OCI-LY1 (cell line): ENCODE results near the gene NAV2.

Experiments
- H2AFZ ChIP-seq: fragments of 200-600 bp; sonication (generic), shearing (Covaris generic); 2 replicates; pipeline ENCODE4 v1.6.0; 2014; ENCODE audit warnings: antibody characterized with exemption, mild to moderate bottlenecking, low read length
- H3F3A ChIP-seq: fragments of 200-600 bp; sonication (generic), shearing (Covaris generic); 2 replicates; pipeline ENCODE4 v1.6.0; 2014; ENCODE audit warnings: mild to moderate bottlenecking, antibody characterized with exemption, low read length, moderate library complexity; ENCODE audit not compliant: insufficient read depth
- H3K27ac ChIP-seq: fragments of 200-600 bp; sonication (generic); 2 replicates; pipeline ENCODE4 v1.5.1; 2014; ENCODE audit warnings: low read length, mixed run types, mild to moderate bottlenecking, low read depth; ENCODE audit not compliant: poor library complexity, severe bottlenecking
- H3K27me3 ChIP-seq: fragments of 200-600 bp; sonication (generic); 2 replicates; pipeline ENCODE4 v1.6.0; 2014; ENCODE audit warnings: antibody characterized with exemption, mild to moderate bottlenecking, low read length, moderate library complexity; ENCODE audit not compliant: insufficient read depth
- H3K36me3 ChIP-seq: fragments of 200-600 bp; sonication (generic); 2 replicates; pipeline ENCODE4 v1.6.1; 2014; ENCODE audit warnings: mild to moderate bottlenecking, antibody characterized with exemption, low read length, moderate library complexity, mixed read lengths; ENCODE audit not compliant: insufficient read depth
- H3K4me1 ChIP-seq: fragments of 200-600 bp; sonication (generic); 2 replicates; pipeline ENCODE4 v1.5.1; 2014; ENCODE audit warnings: mild to moderate bottlenecking, low read length, moderate library complexity; ENCODE audit not compliant: insufficient read depth, severe bottlenecking
- H3K4me2 ChIP-seq: fragments of 200-600 bp; sonication (generic), shearing (Covaris generic); 2 replicates; pipeline ENCODE4 v1.6.1; 2014; ENCODE audit warnings: low read length
- H3K4me3 ChIP-seq: fragments of 200-600 bp; sonication (generic); 2 replicates; pipeline ENCODE4 v1.5.1; 2014; ENCODE audit warnings: low read length, low read depth, mild to moderate bottlenecking, mixed read lengths; ENCODE audit not compliant: poor library complexity, severe bottlenecking
- H3K79me2 ChIP-seq: fragments of 200-600 bp; shearing (Covaris generic); 2 replicates; pipeline ENCODE4 v1.6.1; 2016; ENCODE audit warnings: mixed run types, low read length, mixed read lengths; ENCODE audit not compliant: insufficient read depth
- H3K9ac ChIP-seq: fragments of 200-600 bp; sonication (generic), shearing (Covaris generic); 2 replicates; pipeline ENCODE4 v1.6.1; 2014; ENCODE audit warnings: mild to moderate bottlenecking, low read length, mixed read lengths
- H3K9me2 ChIP-seq: fragments of 200-600 bp; sonication (generic), shearing (Covaris generic); 2 replicates; pipeline ENCODE4 v1.6.1; 2014; ENCODE audit warnings: low read depth, mild to moderate bottlenecking, low read length, mixed read lengths
- H3K9me3 ChIP-seq: fragments of 200-600 bp; shearing (Covaris generic); 2 replicates; pipeline ENCODE4 v1.6.1; 2014; ENCODE audit warnings: low read length, mixed read lengths
- H4K20me1 ChIP-seq: fragments of 200-600 bp; sonication (generic), shearing (Covaris generic); 2 replicates; pipeline ENCODE4 v1.6.0; 2016; ENCODE audit warnings: mild to moderate bottlenecking, low read length; ENCODE audit not compliant: insufficient read depth
- EZH2 ChIP-seq: fragments of 200-600 bp; sonication (generic), shearing (Covaris generic); IDR thresholded peaks from 2 replicates; pipeline ENCODE4 v1.8.0; 2017; ENCODE audit warnings: borderline replicate concordance, mixed run types, mild to moderate bottlenecking, antibody characterized with exemption, low read length, moderate library complexity, mixed read lengths
- TF ChIP-seq, protein P1 (sequence below): fragments of 200-600 bp; sonication (generic), shearing (Covaris generic); IDR thresholded peaks from 2 replicates; pipeline ENCODE4 v1.5.1; 2017; ENCODE audit warnings: mild to moderate bottlenecking, antibody characterized with exemption, low read length, moderate library complexity, mixed read lengths

The NAV2 gene

DNA sequence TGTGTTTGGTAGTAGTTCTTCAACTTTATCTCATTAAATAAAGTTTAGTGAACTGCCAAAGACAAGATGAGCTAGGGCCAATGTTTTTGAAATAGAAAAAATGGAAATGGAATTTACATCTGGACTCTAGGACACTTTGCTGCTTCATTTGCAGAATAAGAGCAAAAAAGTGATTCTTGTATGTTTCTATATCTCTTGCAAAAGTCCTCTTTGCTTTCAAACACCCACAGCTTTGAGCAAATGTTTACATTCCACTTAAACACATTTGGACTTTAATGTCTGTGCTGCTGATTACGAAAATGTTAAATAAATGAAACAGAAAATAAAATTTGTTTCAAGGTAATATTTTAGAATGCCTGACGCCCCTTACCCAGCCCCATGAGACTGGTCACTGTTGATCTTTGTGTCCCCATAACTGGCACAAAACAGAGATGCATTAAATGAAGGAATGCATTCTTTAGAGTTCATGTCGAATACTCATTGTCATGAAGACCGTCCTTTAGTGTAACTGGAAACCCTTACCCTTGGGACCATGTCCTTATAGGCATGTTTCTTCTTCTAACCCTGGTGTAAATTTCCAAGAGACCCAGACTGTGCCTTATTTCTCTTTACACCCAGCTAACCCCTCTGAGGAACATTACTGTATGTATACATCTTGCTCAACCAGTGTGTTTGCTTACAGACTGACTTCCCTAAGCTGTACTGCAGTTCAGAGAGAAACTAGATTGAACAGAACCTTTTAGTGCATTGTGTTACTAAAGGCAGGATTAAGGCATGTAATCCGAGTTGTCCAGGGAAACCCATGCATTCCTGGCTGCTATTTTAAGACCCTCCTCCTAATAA, 199.7 kb downstream of the NAV2 start:
- H4K20me1 ChIP-seq = no peaks in the 10 kb centered on the region
- H3K4me1 ChIP-seq = no peaks in the 10 kb centered on the region
- 0 out of 2 replicates have a peak, but pooled peaks cover 4% of the 10 kb centered on the region for H3K27me3 ChIP-seq
- H3K9me3 ChIP-seq = no peaks in the 10 kb centered on the region
- TF ChIP-seq, protein P1, sequence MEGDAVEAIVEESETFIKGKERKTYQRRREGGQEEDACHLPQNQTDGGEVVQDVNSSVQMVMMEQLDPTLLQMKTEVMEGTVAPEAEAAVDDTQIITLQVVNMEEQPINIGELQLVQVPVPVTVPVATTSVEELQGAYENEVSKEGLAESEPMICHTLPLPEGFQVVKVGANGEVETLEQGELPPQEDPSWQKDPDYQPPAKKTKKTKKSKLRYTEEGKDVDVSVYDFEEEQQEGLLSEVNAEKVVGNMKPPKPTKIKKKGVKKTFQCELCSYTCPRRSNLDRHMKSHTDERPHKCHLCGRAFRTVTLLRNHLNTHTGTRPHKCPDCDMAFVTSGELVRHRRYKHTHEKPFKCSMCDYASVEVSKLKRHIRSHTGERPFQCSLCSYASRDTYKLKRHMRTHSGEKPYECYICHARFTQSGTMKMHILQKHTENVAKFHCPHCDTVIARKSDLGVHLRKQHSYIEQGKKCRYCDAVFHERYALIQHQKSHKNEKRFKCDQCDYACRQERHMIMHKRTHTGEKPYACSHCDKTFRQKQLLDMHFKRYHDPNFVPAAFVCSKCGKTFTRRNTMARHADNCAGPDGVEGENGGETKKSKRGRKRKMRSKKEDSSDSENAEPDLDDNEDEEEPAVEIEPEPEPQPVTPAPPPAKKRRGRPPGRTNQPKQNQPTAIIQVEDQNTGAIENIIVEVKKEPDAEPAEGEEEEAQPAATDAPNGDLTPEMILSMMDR = no peak
- no peak for TF ChIP-seq EZH2
- no peak overlapping the region for H3K4me2 ChIP-seq
- no peak overlapping the region for H3K27ac ChIP-seq
- no peak overlapping the region for H3K4me3 ChIP-seq
- no peak overlapping the region for H2AFZ ChIP-seq
- H3K9ac ChIP-seq = no peak overlapping the region
- H3K79me2 ChIP-seq = no peaks in the 10 kb centered on the region
- no peaks in the 10 kb centered on the region for H3F3A ChIP-seq
- no peaks in the 10 kb centered on the region for H3K9me2 ChIP-seq
- no peaks in the 10 kb centered on the region for H3K36me3 ChIP-seq

DNA sequence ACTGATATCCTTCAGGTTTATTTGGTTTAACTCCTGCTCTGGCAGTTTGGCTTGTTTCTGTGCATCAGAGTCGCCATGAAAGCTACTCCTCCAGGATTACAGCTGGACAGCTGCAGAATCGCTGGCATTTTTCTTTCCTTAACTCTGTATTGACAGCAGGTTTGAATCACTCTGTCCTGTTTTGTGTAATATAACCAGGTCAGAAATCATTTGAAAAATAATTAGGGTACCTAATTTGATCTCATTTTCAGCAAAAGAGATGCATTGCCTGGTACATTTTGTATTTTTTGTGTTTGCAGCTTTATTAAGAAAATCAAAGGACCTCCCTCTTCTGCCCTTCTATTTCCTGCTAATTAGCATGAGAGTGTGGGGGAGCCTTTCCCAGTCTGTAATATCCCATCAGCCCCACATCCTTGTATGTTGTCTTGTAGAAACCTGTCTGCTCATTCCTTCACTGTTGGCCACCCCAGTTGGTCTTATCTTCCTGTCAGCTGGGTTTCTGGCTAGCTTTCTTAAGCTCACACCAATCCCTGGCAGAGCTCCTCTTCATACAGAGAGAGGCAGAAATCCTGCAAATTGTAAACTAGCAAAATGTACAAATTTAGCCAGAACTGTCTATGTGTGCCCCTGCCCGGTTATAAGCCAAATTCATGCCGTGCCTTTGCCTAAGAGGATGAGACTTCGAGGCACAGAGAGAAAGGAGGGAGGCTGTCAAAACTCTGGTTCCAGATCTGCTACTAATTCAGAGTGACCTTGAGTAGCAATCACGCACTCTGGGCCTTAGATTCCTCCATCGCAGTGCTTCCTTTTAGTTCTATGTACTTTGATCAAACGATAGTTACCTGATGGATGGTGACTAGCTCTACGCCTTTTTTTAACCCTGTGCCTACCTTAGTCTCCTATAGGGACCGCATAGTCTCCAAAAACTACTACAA, 200.6 kb downstream of the NAV2 start:
- no peaks in the 10 kb centered on the region for H3F3A ChIP-seq
- no peak for TF ChIP-seq EZH2
- TF ChIP-seq, protein P1 = no peak
- H3K9me2 ChIP-seq = no peaks in the 10 kb centered on the region
- no peaks in the 10 kb centered on the region for H3K4me1 ChIP-seq
- H3K9ac ChIP-seq = no peak overlapping the region
- H3K36me3 ChIP-seq = no peaks in the 10 kb centered on the region
- H3K79me2 ChIP-seq = no peaks in the 10 kb centered on the region
- H4K20me1 ChIP-seq = no peaks in the 10 kb centered on the region
- H3K27ac ChIP-seq = no peak overlapping the region
- no peak overlapping the region for H3K4me2 ChIP-seq
- 0 out of 2 replicates have a peak, but pooled peaks cover 4% of the 10 kb centered on the region for H3K27me3 ChIP-seq
- no peak overlapping the region for H3K4me3 ChIP-seq
- no peaks in the 10 kb centered on the region for H3K9me3 ChIP-seq
- H2AFZ ChIP-seq = no peak overlapping the region

GRCh38 chr11:19913893-19914249, 201.2 kb downstream of the NAV2 start:
- no peak overlapping the region for H2AFZ ChIP-seq
- no peaks in the 10 kb centered on the region for H3K79me2 ChIP-seq
- TF ChIP-seq EZH2 = no peak
- no peaks in the 10 kb centered on the region for H3K9me3 ChIP-seq
- no peak overlapping the region for H3K4me3 ChIP-seq
- no peak overlapping the region for H3K27ac ChIP-seq
- no peaks in the 10 kb centered on the region for H3F3A ChIP-seq
- no peak overlapping the region for H3K9ac ChIP-seq
- 0 out of 2 replicates have a peak, but pooled peaks cover 4% of the 10 kb centered on the region for H3K27me3 ChIP-seq
- no peaks in the 10 kb centered on the region for H3K9me2 ChIP-seq
- no peak overlapping the region for H3K4me2 ChIP-seq
- H4K20me1 ChIP-seq = no peaks in the 10 kb centered on the region
- no peaks in the 10 kb centered on the region for H3K36me3 ChIP-seq
- H3K4me1 ChIP-seq = no peaks in the 10 kb centered on the region
